ENCODE results near the gene LAMB2.

The LAMB2 gene

DNA sequence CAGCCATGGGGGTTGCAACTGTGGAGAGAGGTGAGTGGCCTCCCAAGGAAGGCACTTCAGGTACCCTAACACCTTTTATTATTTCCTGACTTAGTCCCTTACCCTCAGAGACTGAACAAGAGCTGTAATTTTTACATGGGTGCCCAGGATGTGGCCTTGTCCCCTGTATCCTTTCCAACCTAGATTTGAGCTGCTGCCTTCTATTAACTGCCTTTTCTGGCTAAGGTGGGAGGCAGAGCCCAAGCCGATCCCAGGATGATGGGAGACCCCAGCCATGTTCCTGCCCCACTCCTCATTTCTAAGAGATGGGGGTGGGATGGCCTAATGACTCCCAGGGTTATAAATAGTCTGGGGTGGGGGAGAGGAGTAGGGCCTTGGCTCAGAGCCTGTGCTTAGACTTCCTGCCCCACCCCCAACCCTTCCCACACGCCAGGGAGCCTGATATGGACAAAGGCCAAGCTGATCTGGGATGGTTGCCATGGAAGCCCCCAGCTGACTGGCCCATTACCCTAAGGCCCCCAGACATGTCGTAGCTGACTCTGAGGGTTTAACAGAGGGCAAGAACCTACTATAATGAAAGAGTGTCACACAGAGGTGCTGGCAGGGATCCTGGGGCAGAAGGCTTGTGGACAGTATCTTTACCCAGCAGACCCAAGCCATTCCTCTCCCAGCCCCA lies 40.4 kb upstream of the LAMB2 start:
- no peak overlapping the region for H3K4me3 ChIP-seq (ENCODE audit: low read depth, low read length)
- TF ChIP-seq, protein P1, sequence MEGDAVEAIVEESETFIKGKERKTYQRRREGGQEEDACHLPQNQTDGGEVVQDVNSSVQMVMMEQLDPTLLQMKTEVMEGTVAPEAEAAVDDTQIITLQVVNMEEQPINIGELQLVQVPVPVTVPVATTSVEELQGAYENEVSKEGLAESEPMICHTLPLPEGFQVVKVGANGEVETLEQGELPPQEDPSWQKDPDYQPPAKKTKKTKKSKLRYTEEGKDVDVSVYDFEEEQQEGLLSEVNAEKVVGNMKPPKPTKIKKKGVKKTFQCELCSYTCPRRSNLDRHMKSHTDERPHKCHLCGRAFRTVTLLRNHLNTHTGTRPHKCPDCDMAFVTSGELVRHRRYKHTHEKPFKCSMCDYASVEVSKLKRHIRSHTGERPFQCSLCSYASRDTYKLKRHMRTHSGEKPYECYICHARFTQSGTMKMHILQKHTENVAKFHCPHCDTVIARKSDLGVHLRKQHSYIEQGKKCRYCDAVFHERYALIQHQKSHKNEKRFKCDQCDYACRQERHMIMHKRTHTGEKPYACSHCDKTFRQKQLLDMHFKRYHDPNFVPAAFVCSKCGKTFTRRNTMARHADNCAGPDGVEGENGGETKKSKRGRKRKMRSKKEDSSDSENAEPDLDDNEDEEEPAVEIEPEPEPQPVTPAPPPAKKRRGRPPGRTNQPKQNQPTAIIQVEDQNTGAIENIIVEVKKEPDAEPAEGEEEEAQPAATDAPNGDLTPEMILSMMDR (IDR thresholded peaks at IDR 0.05; ENCODE audit: borderline replicate concordance, insufficient read depth, low read depth, low read length) = no peak

DNA sequence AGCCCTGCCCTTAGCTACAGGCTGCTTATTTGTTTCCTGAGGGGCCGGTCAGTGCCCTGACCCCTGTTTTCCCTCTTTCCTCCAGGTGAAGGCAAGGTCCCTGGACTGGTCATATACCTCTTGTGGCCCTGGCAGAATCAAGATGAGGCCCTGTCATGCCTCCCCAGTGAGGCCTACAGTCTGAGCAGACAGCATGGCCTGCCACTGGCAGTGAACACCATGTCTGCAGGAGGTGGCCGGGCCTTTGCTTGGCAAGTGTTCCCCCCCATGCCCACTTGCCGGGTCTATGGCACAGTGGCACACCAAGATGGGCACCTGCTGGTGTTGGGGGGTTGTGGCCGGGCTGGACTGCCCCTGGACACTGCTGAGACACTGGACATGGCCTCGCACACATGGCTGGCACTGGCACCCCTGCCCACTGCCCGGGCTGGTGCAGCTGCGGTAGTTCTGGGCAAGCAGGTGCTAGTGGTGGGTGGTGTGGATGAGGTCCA lies 39.7 kb upstream of the LAMB2 start:
- H3K4me3 ChIP-seq (ENCODE audit: low read depth, low read length) = no peak overlapping the region
- TF ChIP-seq, protein P1 (IDR thresholded peaks at IDR 0.05; ENCODE audit: borderline replicate concordance, insufficient read depth, low read depth, low read length) = no peak

DNA sequence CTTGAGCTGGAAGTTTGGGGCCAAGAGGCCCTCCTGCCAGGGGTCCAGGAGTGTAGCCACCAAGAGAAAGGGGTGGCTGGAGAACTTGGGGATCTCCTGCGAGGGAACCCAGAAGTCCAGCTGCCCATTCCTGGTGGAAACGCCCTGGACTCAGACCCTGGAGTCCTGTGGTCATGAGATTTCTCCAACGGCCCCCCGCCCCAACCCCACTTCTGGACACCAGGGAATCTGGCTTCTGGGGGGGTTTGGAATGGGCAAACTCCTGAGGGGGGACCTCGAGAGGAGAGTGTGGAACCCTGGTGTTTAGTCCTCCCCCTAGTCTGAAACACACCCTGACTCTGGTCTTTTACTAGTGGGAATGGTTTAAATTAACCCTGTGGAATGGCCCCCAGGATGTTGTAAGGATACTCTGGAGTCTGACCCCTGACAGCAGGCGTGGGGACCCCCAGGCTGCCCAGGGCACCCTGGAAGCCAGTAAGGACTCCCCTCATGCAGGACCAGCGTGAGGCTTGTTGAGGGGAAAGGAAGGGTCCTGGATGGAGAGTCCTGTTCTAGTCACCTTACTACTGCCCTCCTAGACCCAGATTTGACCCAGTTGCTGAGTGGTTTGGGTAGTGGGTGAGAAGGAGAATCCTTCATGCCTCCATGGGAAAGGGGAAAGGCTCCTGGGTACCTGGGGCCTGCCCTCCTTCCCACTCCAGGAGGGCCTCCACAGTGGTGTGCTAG lies 39.1 kb upstream of the LAMB2 start:
- H3K4me3 ChIP-seq (ENCODE audit: low read depth, low read length) = peak overlapping the region; percentile 53
- TF ChIP-seq, protein P1 (IDR thresholded peaks at IDR 0.05; ENCODE audit: borderline replicate concordance, insufficient read depth, low read depth, low read length) = no peak

DNA sequence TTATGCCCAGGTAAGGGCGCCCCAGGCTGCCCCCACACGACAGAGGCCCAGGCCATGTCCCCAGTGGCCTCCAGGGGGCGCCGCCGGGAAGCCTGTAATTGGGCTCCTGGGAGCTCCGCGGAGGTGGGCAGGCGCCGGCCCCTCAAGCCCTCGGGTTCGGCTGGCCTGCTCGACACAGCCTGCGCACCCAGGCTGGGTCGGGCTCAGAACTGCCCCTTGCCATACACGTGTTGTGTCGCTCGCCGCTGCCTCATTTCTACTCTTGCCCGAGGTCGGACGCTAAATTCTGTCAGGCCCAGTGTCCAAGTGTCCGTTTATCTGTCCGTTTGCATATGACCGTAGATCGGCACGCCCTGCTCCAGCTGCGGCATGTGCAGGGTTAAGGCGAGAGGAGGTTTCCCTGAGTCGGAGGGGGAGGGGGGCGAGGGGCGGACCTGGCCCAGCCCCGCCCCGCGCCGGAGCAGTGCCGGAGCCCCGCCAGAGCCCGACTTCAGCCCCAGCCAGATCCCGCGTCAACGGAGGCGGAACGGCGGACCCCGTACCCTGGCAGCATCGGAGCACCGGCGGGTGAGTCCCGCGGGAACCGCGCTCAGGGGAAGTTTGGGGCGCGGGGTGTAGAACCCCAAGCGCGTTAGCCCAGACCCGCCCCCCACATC lies 38.4 kb upstream of the LAMB2 start, which contains the start of gene KLHDC8B:
TSS of gene KLHDC8B (plus strand) at position 480 of the 656 bp plus-strand sequence. CDS start 1,172 bp downstream, outside the sequence.
- TF ChIP-seq, protein P1 (IDR thresholded peaks at IDR 0.05; ENCODE audit: borderline replicate concordance, insufficient read depth, low read depth, low read length) = peak; percentile 97
- H3K4me3 ChIP-seq (ENCODE audit: low read depth, low read length) = peak within 1 kb of the TSS; percentile 53

DNA sequence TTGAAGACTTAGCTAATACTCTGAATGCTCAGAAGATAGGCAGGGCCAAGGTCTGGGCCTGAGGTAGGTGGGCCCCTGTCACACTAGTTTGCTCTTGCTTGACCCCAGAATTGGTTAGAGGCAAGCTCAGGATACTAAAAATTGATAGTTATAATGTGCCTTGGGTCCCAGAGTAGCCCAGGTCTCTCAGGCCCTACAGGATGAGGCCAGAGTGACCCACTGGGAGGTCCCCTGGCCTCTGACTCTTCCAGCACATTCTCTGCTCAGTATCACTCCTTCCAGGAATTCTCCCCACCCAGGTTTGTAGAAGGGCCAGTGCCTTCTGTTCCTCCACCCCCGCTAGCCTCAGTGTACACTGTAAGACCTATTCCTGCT lies 37.9 kb upstream of the LAMB2 start:
- no peak overlapping the region for H3K4me3 ChIP-seq (ENCODE audit: low read depth, low read length)
- TF ChIP-seq, protein P1 (IDR thresholded peaks at IDR 0.05; ENCODE audit: borderline replicate concordance, insufficient read depth, low read depth, low read length) = no peak

DNA sequence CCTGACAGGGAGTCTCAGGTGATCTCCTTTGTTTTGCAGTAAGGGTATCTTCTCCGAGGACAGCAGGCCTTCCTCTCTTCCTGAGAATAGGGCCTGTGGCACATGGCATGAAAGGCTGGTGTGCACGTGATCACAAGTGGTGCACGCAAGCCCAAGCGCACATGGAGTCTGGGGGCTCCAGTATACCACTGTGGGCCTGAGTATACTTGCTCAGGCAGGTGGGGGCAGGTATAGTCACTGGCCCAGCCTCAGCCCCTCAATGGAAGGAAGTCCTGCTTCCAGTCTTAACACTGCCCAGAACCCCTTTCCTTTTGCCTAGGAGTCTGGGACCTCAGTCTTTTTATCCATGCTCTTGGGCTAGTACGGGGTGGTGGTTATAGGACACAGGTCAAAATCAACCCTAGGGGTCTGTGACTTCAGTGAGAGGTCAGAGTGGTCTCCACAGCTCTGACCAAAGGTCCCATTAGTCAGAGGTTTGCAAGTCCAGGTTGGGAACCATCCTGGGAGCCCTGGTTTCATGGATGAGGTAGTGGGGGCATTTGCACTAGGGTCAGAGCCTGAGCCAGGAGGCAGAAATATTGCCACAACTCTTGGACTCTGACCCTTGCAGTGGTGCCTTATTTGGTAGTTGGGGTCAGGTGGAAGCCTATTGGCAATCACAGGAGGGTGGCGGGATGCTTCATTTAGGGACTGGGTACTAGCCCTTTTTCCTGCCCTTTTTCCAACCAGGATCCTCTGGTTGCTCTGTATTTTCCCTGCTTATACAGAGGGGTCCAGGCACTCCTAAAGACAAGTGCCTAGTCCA lies 34.1 kb upstream of the LAMB2 start:
- TF ChIP-seq, protein P1 (IDR thresholded peaks at IDR 0.05; ENCODE audit: borderline replicate concordance, insufficient read depth, low read depth, low read length) = no peak
- peak overlapping the region; percentile 96 for H3K4me3 ChIP-seq (ENCODE audit: low read depth, low read length)
